GM12872 (cell line): Measurements from ENCODE around the gene NKX3-2.

Experiments
- TF ChIP-seq, protein P1 (sequence below): IDR thresholded peaks from 3 replicates; pipeline ENCODE4 v1.5.1; 2011; ENCODE audit warnings: low read depth, mild to moderate bottlenecking, low read length, moderate library complexity; ENCODE audit not compliant: insufficient read depth

Gene NKX3-2

DNA sequence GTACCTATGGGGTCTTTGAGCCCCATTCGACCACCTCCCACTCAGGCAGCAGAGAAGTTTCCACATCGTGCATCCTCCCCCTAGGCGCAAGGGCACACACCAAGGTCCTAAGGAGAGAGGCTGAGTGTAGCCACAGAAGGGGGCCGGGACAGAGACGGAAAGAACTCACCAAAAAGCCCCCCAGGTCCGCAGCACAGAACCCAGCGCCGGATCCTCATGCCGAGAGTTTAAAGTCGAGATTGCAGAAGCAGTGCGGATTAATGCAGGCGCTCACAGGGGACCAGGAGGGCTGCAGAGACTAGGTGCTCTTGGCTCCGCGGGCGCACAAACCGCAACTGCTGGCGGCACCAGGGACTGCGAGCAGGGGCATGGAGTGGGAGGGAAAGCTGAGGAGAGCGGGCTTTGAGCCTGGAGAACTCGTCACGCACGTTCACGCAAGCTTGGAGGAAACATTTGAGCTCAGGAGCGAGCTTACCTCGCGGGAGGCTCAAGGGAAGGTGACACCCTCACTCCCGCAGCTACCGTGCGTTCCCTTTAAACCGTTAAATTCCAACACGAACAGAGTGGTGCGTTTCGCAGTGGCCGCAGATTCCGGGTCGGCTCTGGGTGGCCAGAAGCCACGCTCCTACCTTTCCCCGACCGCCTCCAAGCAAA, 8.5 kb downstream of the NKX3-2 start:
- TF ChIP-seq, protein P1, sequence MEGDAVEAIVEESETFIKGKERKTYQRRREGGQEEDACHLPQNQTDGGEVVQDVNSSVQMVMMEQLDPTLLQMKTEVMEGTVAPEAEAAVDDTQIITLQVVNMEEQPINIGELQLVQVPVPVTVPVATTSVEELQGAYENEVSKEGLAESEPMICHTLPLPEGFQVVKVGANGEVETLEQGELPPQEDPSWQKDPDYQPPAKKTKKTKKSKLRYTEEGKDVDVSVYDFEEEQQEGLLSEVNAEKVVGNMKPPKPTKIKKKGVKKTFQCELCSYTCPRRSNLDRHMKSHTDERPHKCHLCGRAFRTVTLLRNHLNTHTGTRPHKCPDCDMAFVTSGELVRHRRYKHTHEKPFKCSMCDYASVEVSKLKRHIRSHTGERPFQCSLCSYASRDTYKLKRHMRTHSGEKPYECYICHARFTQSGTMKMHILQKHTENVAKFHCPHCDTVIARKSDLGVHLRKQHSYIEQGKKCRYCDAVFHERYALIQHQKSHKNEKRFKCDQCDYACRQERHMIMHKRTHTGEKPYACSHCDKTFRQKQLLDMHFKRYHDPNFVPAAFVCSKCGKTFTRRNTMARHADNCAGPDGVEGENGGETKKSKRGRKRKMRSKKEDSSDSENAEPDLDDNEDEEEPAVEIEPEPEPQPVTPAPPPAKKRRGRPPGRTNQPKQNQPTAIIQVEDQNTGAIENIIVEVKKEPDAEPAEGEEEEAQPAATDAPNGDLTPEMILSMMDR = no peak

DNA sequence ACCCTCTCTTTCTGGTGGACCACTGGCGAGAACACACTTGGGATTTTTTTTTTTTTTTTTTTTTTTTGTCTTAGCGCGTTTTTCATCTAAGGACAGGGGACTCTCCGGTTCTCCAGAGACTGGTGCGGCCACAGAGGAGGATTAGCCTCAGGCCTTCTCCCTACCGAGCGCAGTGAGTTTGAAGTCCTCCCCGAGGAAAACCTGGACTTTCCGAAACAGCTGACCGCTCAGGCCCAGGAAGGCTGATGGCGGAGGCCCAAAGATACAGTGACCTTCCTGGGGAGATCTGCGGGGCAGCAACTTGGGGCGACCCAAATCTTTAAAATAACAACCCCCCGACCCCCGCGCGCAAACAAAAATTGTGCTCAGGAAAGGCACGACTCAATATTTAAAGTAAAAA, 9.2 kb downstream of the NKX3-2 start:
- TF ChIP-seq, protein P1 = no peak

GRCh38 chr4:13534344-13535063, 9.8 kb downstream of the NKX3-2 start:
- TF ChIP-seq, protein P1 = no peak

DNA sequence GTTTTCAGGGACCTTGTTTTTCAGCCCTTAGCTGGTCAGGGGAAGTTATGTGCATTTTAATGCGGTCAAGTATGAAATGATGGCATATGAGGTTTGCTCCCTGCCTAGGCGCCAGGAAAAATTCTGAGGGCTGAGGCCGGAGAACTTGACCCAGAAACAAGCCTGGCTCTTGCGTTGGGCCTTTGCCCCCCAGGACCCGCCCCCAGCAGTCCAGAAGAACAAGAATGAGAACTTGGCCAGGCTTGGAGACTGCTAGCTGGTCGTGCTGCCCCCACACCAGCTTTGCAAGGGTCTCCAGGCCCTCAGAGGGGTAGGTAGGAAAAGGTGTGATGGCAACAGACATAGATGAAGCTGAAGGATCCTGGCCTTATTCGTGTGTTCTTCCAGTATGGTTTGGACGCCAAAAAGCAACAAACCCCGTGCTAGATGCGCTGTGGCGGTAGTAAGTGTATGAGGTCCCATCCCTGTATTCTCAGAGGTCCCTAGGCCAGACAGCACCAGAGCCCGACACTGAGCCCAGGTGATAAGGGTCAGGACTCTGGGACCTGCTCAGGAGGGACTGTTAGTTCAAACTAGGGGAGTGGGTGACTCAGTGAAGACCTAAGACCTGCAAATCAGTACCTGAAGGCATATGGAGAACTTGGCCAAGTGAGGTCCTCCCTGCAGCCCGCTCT, 10.5 kb downstream of the NKX3-2 start:
- TF ChIP-seq, protein P1 = no peak

DNA sequence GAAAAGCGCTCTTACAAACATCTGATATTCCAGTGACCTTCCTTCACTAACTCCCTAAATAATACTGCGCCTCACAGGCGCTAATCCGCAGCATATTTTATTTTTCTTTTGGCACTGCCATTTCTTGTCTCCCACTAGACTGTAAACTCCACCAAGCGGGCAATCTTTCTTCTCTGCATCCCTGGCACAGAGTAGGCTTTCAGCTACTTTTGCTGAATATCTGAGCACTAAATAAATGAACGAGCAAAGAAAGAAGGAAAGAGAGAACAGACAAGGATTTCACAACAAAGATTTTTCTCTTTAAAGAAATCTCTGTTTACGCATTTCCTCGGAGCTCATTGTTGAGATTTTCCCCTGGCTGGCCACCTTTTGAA, 12.7 kb downstream of the NKX3-2 start:
- TF ChIP-seq, protein P1 = no peak

DNA sequence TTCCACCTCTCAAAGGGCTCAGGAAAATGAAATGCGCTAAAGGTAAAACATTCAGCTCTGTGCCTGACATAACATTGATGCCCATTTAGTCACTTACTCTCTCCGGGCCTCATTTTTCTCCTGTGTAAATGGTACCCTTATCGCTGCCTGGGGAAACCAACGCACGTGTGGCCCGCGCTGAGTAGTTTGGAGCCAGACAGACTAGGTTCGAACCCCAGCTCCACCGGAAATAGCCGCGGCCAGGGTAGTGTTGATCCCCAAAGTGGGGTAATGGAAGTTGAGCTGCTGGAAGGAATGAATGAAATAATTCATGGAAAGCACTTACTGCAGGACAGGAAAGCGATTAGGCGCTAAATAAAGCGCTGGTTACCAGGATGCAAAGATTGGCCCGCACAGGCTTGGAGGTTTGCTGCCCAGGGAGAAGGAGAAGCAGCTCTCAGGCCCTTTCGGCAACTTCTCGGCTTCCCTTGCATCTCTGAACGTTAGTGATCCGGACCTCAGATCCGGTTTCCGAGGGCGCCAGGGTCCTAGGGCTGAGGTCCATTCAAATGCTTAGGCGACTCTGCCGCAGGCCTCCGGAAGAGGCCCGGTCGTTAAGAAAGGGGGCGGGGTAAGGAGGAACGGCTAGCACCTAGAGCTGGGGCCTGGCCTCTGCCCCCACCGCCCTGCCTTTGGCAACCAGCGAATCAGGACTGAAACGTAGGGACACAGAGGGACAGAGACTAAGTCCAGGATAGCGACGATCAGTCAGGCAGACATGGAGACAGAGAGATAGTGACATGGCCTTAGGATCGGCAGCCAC, 13.3 kb downstream of the NKX3-2 start:
- TF ChIP-seq, protein P1 = no peak

- TF ChIP-seq, protein P1 = no peak
Measured at GRCh38 chr4:13529128-13529919, 15.0 kb downstream of the NKX3-2 start.
